ENCODE results near the gene RIC1.
"Not testable (repeated sequence)": the region's sequence is repeated elsewhere in the genome, so short reads cannot be mapped to it uniquely, and the experiment has no call there.

Gene RIC1

GRCh38 chr9:5722679-5723078 is 93.8 kb downstream of the RIC1 start:
- not testable (repeated sequence) for DNase-seq (ENCODE audit: low read depth)

GRCh38 chr9:5735072-5735471 is 106.2 kb downstream of the RIC1 start:
- DNase-seq (ENCODE audit: low read depth): no peak

DNA sequence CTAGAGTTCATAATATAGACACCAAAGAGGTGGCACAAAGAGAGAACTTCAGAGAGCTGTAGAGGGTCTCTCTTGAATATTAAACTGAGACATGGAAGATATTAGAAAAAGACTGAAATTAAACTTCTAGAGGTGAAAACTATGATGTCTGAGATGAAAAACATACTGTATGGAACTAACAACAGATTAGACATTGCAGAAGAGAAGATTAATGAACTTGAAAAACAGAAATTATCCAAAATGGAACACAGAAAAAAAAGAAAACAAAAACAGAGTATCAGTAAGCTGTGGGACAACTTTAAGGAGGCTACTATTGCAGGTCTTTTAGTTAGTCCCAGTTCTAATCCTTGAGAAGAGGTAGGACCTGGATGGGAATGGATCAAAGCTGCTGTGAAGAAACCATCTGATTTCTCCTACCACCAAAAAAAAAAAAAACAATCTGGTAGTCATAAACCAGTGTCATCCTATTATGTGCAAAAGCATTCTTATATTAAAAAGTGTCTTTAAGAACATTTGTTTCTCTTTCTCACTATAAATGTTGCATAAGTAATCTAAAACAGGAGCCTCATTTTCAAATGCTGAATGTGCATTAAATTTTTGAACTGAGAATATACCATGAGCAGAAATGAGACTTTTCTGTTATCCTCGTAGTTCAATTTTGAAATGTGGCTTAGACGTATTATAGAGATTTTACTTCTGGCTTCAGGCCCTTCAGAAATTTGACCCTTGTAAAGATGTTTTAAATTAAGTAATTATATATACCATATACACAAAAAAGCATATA is 107.8 kb downstream of the RIC1 start:
- DNase-seq (ENCODE audit: low read depth): no peak

DNA sequence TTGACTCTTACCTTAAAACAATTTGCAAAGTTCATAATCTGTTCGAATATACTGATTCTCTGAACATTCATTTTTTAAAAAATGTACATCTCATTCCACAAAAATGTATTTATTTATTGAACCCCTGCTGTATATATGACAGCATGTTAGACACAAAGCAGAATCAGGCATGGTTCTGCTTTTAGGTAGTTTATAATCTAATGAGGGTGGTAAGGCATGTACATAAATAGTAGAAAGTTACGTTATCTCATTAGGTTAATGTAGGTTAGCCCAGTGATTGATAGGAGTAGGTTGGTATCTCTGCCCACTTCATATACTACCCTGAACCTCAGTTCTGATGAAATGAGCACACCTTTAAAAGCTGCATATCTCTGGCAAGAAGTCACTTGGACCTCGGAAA is 114.2 kb downstream of the RIC1 start:
- DNase-seq (ENCODE audit: low read depth): no peak

DNA sequence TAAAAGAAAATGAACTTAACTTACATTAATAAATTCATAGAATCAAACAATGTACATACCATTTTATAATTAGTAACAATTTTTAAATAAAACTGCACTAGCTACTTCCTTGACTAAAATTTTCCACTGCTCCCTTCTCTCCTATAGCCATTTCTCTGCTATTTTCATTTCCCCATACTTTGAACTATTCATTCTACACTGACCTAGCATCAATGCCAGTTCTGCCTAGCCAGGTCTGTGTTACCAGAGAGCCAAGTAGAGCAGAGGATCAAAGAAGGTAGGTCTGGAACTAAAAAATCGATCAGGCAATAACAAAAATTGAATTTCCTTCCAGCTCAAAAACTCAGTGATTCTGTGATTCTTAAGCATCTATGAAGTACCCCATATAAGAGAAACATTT is 119.5 kb downstream of the RIC1 start:
- no peak for DNase-seq (ENCODE audit: low read depth)

GRCh38 chr9:5749306-5749705 is 120.4 kb downstream of the RIC1 start:
- DNase-seq (ENCODE audit: low read depth): no peak

DNA sequence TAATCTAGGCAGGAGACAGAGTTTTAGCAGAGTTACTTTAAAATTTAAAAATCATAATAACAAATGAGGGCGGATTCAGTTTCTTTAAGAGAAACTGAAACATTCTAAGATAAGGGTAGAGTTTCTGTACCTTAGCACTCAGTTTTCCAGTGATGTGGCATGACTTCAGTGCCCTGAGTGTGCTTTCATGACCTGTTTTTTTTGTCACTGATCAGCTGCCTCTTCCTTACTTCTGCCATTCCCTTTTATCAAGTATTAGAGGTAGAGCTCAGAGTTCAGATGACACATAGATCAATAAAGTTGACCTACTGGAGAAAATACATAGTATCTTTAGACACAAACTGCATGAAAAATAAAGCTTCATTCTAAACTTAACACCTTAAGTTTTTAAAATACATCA is 121.7 kb downstream of the RIC1 start:
- DNase-seq (ENCODE audit: low read depth): no peak

GRCh38 chr9:5756633-5757032 is 127.7 kb downstream of the RIC1 start:
- no peak for DNase-seq (ENCODE audit: low read depth)

DNA sequence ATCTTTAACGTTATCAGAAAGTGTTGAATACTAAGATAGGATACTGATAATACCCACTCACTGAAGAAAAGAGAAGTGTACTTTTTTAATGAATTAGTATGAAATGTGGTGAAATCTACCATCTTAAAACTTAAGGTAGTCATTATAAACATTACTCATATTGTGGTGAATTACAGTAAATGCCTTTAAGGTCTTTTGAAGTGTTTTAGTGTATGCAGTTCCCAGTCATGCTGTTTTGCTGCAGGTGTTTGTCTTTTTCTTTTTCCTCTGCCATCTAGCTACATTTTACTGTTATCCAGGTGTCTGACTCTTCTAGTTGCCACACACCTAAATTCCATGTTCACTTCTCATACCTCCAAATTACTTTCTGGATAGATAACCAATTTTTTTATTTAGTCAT is 131.4 kb downstream of the RIC1 start:
- no peak for DNase-seq (ENCODE audit: low read depth)

DNA sequence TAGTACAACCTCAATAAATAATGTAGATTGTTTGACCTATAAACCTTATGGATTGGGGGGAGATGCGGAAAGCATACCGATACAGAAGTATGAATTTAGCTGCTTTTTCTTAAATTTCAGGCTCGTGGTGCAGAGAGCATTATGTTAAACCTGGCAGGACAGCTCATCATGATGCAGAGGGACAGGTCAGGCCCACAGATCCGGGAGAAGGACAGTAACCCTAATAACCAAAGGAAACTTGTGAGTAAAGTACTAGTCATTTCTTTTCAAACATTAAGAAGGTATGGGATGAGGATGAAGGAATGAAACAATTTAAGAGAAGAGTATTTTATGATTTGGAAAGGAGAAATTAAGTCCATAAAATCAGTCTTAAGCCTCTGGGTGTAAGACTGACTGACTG is 133.5 kb downstream of the RIC1 start:
- DNase-seq (ENCODE audit: low read depth): no peak

DNA sequence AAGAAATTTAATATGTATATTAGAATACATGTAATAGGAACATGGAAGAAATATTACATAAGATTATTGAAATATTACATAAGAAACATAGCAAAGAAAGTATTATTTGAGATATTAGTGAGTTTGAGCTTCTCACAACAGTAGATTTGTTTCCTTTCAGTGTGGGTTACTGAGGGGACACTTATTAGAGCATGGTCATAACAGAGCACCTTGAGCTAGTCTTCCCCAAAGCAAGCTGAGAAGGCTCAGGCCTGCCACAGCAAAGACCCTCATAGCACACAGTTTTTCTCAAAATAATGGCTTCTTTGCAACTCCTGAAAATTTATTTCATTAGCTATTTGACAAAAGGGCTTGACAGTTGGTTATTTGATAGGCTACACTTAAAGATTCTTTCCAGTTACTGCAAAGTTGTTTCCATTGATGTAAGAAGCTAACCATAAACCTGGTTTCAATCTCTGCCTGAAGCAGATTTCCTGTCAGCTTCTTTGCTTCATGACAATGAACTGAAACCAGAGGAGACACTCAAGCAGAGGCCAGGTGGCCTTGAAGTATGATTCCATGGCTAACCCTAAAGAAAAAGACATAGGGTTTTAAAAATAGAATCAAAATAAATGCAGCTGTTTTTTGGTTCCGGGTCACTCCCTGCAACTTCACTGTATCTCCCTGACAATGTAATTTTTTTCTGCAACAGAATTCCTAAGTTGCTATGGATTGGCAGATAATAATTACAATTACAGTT is 135.4 kb downstream of the RIC1 start:
- no peak for DNase-seq (ENCODE audit: low read depth)

DNA sequence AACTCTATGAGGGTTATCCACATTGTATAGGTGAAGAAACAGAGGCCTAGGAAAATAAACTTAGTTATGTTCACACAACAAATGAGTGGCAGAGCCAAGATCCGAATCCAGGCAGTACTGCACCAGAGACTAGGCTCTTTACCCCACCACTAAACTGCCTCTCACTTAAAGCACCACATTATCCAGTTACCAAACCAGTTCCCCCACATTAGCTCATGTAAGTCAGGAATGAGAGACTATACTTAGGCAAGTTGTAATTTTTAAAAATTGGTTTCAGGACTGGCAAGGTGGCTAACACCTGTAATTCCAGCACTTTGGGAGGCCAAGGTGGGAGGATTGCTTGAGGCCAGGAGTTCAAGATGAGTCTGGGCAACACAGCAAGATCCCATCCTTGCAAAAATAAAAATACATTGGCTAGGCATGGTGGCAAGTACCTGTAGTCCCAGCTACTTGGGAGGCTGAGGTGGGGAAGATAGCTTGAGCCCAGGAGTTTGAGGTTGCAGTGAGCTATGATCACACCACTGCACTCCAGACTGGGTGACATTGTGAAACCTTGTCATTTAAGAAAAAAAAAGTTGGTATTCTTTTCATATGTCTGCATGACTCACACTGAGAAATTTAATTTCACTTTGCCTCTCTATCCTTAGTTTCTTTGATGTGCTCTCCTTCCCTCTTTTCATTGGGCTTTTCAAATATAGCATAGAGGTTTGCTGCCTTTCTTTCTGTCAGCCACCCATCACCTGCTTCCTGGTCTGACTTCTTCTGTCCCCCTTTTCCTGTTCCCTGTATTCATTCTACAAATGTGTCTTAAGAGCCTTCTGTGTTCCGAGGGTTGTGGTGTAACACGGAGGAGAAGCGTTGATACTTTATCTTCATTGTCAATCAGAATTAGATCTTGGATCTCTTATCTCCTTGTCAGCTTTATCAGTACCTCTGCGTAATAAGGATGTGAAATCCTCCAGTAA is 139.3 kb downstream of the RIC1 start:
- no peak for DNase-seq (ENCODE audit: low read depth)

- DNase-seq (ENCODE audit: low read depth): no peak
Observed at GRCh38 chr9:5773324-5773999, 144.6 kb downstream of the RIC1 start.

DNA sequence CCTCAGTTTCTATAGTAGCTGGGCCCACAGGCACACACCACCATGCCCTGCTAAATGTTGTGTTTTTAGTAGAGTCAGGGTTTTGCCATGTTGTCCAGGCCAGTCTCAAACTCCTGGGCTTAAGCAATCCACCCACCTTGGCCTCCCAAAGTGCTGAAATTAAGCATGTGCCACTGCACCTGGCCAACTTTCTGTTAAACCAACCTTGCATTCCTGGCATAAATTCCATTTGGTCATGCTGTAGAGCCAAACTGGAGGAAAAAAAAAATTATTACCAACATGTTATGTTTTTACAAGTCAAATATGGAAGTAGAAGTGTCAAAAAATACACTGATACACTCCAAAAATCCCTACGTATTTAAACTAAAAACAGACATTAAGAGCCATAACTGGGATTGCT is 149.9 kb downstream of the RIC1 start:
- no peak for DNase-seq (ENCODE audit: low read depth)

- not testable (repeated sequence) for DNase-seq (ENCODE audit: low read depth)
Observed at GRCh38 chr9:5779705-5780218, 150.9 kb downstream of the RIC1 start.

- not testable (repeated sequence) for DNase-seq (ENCODE audit: low read depth)
Observed at GRCh38 chr9:5783420-5783819, 154.5 kb downstream of the RIC1 start.

GRCh38 chr9:5783982-5784381 is 155.1 kb downstream of the RIC1 start:
- no peak for DNase-seq (ENCODE audit: low read depth)

- no peak for DNase-seq (ENCODE audit: low read depth)
Observed at GRCh38 chr9:5784526-5785315, 155.8 kb downstream of the RIC1 start.

DNA sequence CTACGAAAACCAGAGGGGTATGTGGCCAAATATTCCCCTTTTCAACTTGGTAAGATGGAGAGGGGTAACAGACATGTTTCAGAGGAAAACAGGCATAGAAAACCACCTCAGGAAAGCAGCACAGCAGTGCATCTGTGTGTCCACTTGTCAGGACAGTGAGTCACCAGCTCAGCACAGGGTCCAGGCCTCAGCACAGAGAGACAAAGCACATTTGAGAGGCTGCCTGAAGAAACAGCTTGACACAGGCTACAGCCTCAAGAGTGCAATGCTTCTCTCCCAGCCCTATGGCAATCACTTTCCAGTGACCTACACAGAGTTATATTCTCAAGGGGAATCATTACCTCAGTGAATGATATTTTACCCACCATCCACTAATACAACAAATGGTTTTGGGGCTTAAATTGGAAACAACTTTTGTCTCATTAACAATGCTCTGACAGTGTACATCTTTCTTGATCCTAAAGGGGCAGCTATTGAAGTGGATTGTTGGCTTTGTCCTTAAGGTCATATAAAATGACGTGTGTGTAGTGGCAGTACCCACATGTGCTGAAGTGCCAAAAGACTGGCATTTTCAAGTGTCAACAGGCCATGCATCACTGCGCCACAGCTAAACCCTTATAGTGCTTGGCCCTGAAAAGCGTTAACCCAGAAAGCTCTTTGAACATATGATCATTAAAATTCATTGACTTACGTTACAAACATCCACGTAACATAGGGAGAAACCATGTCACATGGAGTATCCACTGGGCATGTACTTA is 157.6 kb downstream of the RIC1 start:
- DNase-seq (ENCODE audit: low read depth): no peak

DNA sequence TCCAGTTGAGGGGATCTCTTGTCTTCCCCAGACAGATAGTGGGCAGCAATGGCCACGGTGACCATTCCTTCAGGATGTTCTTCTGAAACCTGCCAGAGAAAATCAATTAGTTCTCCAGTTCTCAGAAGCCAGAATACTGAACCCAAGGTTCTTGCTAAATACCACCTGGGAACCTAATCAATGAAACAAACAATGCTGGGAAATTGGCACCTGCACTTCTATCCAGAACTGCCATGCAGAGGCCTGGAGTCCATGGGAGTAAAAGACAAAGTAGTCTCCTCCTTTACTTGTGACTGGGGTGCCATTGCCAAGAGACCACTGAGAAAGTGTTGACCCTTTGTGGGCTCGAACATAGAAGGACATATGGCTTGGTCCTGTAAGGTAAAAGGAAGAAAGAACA is 158.3 kb downstream of the RIC1 start:
- DNase-seq (ENCODE audit: low read depth): no peak

Measured in stimulated activated CD8-positive, alpha-beta memory T cell treated with anti-CD3 and anti-CD28 coated beads, Interleukin-4, amount 100 ng/mL, for 24 hours (primary cell).